HG02610 (cell line): ENCODE results near the gene GPR148.

Source experiments
- ATAC-seq: cut with Tn5 transposase; IDR thresholded peaks from one replicate; pipeline ENCODE4 v1.9.1; 2021; ENCODE audit warnings: mild to moderate bottlenecking, moderate library complexity; ENCODE audit not compliant: unreplicated experiment

GPR148 gene

DNA sequence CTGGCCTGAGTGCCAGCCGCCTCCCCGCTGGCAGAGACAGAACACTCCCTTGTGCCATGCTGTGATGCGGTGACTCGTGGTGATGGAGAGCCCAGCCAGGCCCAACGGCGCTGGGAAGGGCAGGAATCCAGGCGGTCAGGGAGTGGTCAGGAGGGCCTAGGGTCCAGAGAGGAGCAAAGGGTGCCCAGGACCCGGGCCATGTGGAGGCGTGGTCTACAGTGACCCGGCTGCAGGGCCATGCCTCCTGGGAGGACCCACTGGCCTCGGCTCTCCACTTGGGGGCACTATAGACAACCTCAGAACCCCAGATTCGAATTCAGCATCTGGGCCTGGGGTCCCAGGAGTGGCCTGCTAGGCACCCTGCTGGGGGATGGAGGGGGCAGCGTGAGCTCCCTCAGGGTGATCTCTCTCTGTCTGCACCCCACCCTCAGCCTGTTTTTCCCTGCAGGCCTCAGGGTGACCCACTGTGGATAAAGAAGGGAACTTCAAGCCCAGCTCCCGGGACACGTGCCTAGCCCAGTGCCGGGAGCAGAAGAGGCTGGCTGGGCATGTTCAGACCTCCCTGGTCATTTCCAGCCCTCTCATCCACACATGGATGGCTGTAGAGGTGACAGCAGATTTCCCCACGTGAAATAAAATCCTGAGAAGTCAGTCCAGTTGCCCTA is 39.5 kb downstream of the GPR148 start:
- no peak for ATAC-seq

DNA sequence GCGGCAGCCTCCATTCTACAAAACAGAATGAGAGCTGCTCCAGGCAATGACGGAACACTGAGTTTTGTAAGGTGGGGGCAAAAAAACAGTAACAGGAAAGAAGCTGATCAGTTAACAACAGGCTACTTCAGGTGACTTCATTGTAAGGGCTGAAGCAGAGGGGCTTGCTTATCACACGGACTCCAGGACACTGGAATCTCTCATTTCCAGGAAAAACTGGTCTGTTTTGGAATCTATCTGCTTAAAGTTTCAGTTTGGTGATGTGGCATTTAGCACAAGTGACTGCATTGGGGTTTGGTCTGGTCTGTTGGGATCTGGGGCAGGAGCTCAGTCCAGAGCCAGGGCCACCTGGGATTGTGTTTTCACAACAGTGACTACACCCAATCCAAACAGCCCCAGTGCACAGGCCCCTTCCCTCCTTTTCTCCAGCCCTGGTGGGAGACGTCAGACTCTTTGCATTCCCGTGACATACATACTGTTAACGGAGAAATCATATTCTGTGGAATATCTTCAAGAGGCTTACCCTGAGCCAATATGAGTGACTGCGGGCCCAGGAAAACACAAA is 40.6 kb downstream of the GPR148 start:
- ATAC-seq = no peak

DNA sequence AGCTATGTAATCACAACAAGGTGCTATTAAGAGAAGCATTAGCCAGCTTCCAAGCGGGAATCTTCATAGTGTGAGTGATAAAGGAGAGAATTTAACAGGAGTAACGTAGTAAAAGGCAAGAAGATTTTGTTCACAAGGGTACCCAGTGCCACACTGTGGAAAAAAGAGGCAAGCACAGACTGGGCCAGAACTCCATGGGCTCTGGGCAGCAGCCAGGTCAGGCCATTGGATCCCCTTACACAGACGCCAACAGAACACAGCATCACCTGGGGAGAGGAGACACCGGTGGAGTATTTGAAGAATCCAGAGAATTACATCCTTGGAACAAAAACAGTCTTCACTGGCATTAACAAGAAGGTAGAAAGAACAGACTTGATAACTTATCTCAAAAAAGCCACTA is 47.7 kb downstream of the GPR148 start:
- ATAC-seq = no peak

- ATAC-seq = no peak
Observed at GRCh38 chr2:130778781-130779180, 49.9 kb downstream of the GPR148 start.
